Measurements from ENCODE around the gene PHOSPHO1.
A peak's percentile ranks its signal among the peaks of the same experiment; 100 is the strongest.
"Not testable (repeated sequence)": the region's sequence is repeated elsewhere in the genome, so short reads cannot be mapped to it uniquely, and the experiment has no call there.

Gene PHOSPHO1

DNA sequence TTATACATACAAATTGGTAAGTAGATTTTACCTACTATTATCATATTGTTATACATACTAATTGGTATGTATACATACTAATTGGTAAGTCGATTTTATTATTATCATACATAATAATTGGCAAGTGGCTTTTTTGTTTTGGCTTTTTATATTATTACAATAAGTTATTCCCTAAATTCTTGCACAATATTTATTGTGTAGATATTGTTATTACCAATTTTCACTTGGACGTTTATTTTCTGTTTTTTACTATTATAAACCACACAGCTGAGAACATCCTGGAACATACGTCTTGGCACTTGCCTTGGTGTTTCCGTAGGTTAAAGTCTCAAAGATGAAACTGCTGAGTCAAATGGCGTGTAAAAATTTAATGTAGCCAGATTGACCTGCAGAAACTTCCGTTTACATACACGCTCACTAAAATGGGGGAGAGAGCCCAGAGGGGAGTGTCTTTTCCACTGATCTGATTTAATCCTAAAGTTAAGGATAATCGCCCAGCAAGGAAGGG lies 39.1 kb downstream of the PHOSPHO1 start:
- no peak for DNase-seq

DNA sequence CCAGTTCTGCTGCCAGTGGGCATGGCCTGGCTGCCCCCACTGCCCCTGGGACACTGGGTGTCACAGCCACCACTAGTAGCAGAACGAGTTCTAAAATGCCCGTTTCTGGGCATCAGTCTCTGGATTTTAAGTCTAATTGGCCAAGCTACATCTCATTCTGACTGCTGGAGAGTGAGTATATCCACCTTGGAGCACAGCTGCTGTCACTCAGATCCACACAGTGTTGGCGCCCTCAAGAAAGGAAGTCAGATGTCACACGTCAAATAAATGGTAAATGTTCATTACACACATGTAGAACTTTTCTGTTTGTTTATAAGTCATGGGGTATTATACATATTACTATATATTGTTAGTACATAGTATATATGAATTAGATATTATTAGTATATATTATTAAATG lies 39.7 kb downstream of the PHOSPHO1 start:
- no peak for DNase-seq

DNA sequence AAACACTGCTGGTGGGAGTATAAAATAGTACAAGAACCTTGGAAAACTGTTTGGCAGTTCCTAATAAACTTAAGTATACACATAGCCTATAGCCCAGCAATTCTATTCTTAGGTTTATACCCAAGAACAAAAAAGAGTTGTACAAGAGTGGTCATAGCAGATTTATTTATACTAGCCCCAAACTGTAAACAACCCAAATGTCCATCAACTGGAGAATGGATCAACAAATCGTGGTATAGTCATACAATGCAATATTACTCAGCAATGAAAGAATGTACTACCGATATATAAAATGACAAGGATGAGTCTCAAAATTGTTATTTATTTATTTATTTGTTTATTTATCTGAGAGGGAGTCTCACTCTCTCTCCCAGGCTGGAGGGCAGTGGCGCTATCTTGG lies 43.3 kb downstream of the PHOSPHO1 start:
- no peak for DNase-seq

DNA sequence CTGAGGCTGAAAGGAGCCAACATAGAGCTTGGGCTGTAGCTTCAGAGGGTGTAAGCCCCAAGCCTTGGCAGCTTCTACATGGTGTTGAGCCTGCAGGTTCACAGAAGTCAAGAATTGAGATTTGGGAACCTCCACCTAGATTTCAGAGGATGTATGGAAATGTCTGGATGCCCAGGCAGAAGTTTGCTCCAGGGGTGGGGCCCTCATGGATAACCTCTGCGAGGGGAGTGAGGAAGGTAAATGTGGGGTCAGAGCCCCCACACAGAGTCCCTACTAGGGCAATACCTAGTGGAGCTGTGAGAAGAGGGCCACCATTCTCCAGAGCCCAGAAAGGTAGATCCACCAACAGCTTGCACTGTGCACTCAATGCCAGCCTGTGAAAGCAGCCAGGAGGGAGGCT lies 45.2 kb downstream of the PHOSPHO1 start:
- not testable (repeated sequence) for DNase-seq

DNA sequence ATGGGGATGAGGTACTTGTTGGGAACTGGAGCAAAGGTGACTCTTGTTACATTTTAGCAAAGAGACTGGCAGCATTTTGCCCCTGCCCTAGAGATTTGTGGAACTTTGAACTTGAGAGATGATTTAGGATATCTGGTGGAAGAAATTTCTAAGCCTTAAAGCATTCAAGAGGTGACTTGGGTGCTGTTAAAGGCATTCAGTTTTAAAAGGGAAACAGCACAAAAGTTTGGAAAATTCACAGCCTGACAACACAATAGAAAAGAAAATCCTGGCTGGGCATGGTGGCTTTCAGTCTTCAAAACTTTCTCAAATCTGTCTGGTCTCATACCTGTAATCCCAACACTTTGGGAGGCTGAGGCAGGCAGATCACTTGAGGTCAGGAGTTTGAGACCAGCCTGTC lies 46.1 kb downstream of the PHOSPHO1 start:
- not testable (repeated sequence) for DNase-seq

DNA sequence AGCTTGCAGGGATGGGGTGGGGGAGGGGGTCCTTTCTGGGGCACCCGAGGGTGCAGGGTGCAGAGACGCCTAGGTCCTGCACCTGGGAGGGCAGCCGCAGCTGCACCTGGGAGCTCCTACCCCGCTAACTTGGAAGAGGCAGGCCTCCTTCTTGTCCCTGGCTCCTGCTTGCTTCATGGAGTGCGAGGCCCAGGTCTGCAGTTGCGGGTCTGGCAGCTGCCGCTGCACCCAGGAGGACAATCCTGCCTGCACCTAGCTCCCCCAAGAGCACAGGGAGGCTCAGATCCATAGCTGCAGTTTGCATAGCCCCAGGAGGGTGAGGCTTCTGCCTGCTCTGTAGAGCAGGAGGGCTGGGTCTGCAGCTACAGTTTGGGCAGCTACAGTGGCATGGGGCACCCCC lies 46.8 kb downstream of the PHOSPHO1 start:
- DNase-seq, result no peak

DNA sequence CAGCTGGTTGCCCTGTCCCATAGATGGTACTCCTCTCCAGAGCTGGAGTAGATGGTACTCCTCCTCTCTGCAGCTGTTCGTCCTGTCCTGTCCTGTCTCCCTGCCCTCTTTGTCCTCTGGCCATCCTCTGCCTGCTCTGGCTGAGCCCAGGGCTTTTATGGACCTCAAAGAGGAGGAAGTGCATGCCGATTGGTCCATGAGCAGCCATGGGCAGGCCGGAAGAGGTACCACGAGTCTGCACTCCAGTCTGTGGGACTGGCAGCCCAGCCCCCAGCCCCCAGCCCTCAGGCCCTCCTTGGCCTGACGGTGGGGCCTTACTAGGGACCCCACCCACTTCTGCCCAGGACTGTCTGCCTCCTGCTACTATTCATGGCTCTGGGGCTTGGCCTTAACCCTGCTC lies 47.2 kb downstream of the PHOSPHO1 start:
- no peak for DNase-seq

DNA sequence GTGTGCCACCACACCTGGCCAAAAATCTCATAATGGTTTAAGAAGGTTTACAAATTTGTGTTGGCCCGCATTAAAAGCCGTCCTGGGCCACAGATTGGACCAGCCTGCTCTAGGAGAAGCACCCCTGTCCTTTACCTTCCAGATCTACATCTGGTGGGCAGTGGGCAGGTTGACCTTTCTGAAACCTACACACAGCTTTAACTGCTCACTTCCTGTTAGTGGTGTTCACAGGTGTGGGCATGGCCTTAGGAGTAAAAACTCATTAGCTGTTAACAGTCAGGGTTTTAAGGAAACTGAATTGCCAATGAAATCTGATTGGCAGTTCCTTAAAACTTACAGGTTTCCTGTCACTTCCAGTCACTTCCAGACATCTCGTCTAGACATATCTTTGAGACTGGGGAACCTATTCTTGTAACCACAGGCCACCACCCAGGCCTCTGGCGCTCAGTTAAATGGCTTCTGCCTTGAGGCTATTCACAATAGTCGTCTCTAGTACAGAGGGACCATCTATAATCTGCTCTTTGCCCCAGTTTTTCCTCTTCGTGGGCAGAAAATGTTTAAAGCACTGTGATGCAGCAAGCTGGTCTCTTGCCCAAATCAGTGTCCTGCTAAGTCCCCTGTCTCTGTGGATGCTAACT lies 49.5 kb downstream of the PHOSPHO1 start:
- DNase-seq, result no peak

DNA sequence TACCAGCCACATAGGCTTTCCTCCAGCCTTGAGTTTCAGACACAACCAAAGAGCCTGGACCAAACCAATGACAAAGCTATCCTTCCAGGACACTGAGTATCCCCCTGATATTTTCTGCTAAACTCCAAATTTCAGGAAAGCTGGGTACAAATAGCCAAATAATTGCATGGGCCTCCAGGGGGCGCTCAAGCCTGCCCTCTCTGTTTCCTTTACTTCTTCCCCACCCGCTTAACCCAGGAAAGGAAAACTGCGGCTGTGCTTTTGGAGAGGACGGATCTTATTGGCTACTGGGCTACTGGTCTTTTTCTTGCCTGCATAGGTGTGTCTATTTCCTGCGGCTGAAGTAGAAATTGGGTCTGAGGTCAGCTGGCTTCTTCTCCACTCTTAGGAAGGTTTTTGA lies 50.3 kb downstream of the PHOSPHO1 start:
- DNase-seq, result peak; percentile 54

DNA sequence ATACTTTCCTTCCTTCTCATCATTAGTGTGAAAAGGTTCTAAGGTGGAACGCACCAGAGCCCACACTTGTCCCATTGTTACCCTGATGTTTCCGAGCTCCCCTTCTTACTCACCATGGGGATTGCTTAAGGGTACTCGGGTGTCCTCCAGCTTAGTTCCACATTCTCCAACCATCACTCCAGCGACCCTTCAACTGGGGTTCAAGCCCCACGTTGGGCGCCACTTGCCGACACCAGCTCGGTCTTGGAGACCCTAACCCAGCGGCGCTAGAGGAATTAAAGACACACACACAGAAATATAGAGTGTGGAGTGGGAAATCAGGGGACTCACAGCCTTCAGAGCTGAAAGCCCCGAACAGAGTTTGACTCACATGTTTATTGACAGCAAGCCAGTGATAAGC lies 54.6 kb downstream of the PHOSPHO1 start:
- DNase-seq, result not testable (repeated sequence)

Measured in CD4-positive, alpha-beta T cell treated with Interleukin-15 for 1 hour (primary cell).